GM12801 (cell line): ENCODE data around the gene ASIC4.

Source experiments
- TF ChIP-seq, protein P1 (sequence below): IDR thresholded peaks from one replicate; pipeline ENCODE4 v1.5.1; 2011; ENCODE audit warnings: control low read depth; ENCODE audit not compliant: insufficient read length; ENCODE audit errors: extremely low read depth

ASIC4 gene

DNA sequence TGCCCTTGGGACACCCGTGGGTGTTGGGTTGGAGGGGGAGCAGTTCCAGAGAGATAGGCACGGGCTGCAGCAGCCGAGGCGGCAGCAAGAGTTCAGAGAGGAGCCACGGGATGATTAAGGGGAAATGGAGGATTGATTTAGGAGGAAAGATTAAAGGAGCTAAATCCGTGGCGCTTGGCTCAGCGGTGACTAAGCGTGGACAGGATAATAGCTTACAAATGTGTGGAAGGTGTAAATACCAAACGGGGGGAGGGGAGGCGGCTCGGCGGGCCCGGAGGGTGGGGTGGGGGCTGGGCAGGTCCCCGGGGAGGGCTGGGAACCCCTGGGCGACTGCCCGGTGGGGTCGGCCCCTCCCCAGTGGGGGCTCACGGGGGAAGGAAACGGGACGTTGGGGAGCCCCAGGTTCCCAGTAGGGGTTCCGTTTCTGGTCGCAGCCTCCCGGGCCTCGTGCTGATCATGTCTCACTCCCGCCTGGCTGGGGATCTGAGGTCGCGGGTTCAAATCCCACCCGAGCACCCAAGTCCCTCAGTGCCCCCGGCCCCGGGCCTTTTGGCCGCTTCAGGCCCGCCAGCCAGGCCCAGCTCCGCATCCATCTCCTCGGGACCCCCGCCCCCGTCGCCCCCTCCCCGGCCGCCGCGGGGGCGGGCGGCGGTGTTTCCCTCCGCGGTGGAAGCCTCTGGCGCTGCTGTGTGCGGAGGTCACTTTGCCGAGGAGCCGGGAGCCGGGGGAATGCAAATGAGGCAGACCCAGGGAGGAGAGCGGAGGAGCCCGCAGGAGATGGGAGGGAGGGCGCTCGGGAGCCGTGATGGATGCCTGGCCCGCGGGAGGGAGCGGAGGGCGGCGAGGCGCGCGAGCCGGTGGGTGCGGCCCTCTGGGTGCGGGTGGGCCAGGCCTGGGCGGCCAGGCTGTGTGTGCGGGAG, 8.1 kb downstream of the ASIC4 start:
- TF ChIP-seq, protein P1, sequence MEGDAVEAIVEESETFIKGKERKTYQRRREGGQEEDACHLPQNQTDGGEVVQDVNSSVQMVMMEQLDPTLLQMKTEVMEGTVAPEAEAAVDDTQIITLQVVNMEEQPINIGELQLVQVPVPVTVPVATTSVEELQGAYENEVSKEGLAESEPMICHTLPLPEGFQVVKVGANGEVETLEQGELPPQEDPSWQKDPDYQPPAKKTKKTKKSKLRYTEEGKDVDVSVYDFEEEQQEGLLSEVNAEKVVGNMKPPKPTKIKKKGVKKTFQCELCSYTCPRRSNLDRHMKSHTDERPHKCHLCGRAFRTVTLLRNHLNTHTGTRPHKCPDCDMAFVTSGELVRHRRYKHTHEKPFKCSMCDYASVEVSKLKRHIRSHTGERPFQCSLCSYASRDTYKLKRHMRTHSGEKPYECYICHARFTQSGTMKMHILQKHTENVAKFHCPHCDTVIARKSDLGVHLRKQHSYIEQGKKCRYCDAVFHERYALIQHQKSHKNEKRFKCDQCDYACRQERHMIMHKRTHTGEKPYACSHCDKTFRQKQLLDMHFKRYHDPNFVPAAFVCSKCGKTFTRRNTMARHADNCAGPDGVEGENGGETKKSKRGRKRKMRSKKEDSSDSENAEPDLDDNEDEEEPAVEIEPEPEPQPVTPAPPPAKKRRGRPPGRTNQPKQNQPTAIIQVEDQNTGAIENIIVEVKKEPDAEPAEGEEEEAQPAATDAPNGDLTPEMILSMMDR: no peak

DNA sequence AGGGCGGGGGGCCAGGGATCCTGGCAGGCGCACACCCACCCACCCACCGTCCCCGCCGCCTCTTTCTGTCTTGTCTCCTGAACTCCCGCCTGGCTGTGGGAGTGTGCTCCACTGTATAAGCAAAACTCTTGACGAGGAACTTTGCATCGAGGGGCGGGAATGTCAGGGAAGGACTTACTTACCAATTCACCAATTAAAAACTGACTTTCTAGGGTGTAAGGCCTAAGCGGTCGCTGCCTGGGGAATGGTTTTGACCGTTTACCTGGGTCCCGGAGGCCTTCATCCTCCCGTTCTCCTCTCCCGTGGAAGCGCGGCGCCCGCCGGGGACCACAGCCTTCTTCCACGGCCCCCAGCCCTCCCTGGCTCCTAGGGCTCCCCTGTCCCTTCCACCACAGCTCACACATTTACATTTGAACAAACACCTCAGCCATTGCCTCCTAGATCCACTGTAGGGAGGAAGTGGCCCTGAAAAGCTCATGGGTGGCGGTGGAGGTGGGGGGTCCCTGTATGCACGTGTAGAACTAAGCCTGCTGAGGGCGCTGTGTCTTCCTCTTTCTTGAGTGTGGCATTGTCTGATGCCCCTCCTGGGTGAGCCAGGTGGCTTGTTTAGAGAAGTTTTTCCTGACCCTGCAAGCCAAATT, 8.9 kb downstream of the ASIC4 start:
- TF ChIP-seq, protein P1: no peak

DNA sequence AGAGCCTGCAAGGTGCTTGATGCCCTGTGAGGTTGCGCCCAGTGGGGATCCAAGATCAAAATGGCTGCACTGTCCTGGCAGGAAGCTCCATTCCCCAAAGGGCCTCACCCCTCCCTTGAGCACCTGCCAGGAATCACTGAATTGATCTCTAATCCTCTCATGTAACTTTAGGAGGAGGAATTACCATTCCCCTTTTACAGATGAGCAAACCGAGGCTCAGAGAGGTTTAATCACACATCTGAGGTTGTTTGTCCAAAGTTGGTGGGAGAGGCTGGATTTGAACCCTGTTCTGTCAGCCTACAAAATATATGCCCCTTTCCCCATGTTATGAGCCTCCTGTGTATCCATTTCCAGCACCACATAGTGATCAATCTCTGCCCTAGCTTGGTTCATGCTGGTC, 10.5 kb downstream of the ASIC4 start:
- TF ChIP-seq, protein P1: no peak

DNA sequence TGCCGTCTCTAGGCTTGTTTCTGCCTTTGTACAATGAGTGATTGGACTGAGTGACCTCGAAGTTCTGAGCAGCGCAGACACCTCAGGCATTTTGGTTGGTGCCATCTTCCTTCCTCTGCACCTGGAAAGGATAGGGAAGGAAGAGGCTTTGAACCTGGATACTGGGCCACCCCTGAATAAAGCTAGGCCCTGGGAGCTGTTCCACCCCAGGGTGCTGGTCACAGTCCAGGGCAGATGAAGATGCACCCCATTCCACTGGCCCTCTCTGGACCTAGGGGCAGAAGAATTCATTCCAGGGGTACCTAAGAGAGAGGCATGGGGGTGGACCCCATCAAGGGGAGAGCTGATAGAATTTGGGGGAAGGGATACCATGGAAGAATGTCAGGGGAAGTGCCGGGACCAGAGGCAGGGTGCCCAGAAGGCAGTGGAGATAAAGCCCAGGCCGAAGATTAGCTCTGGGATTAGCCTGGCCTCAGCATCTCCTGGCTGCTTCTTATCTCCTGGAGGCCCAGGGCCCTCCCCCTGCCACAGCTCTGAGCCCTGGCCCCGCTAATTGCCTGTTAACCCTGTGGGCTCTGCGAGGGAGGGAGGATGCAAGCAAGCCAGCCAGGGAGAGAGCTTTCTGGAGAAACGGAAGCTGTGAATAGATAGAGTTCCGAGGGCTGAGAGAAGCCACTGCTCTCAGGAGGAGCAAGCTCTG, 11.4 kb downstream of the ASIC4 start:
- TF ChIP-seq, protein P1: no peak

DNA sequence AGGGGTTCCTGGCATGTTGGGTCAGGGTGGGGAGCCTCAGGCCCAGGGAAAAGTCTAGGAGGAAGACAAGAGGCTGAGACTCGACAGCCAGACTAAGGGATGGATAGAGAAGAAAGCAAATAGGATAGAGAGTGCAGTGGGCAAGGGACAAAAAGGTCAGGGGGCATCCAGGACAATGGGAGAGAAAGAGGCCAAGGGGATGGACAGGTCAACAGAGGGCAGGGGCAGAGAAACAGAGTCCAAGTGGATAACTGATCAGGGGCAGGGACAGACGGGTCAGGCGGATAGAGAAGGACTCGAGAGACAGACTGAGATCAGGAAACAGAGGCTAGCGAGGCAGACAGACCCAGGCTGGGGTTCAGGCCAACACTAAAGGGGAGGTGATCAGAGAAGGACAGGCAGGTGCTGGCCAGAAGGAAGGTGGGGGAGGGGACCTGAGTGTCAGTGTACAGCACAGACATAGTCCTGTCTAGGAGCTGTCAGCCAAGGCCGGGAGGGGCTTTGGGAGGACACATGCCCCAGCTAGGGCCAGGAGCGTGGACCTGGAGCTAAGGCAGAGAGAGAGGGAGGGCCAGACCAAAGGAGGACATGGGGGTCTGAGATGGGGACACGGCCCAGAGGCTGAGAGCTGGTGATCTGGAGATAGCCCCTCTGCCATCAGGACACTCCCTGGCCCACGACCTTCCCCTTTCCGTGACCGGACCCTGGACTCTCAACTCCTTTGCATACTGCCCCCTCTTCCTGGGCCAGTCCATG, 12.2 kb downstream of the ASIC4 start:
- TF ChIP-seq, protein P1: no peak

DNA sequence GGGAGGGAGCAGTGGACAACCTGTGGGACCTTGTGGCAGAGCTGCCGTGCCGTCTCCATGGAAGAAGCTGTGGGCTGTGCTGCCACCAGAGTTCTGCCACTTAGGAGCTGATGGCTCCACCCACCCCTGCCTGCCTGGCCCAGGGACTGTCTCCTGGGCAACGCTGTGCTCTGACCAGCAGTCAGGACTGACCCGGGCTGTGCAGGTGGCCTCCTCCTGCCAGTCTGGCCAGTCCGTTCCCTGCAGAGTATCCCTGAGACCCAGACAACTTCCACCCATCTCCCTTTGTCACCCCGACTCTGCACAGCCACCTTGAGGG, 12.8 kb downstream of the ASIC4 start:
- TF ChIP-seq, protein P1: no peak

DNA sequence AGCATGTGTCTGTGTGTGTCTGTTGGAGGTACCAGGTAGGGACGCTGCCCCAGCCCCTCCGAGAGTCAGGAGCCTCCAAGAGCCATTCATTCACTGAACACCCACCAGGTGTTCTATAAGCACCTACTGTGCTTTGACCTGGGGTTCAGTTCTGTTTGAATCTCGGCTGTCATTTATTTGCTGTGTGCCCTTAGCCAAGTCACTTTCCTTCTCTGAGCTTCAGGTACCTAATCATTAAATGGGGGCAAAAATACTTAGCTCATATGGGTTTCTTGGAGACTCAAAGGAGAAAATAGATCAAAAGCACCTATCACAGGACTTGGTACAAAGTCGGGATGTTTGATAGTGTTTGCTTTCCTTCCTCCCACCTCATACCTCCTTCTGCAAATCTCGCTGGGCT, 13.2 kb downstream of the ASIC4 start:
- TF ChIP-seq, protein P1: no peak
